HCT116 (cell line): ENCODE data around the gene IL20. TPM values are rescaled to one million over a fixed set of nuclear protein-coding genes. Genes with fewer than 3 reads are reported as not detected.

Experiments used
- ATAC-seq: fragments of 200-7000 bp; cut with Tn5 transposase; 2 replicates; pipeline ENCODE4 v1.9.1; 2020; ENCODE audit warnings: mild to moderate bottlenecking, moderate library complexity
- BruUV-seq: library from RNA; stranded (reverse); fragments of 400-500 nt; replicated peaks from 2 replicates; lab custom pipeline; 2021; lab: Mats Ljungman, UMichigan
- CTCF ChIA-PET: fragments of 300-600 bp; sonication (Branson Sonifier 250); formaldehyde crosslinking; loops from one replicate; lab custom pipeline; 2021; ENCODE audit warnings: antibody characterized with exemption; lab: Charles Lee
- POLR2A ChIA-PET: fragments of 300-600, 350-600 bp; sonication (Branson Sonifier 250); formaldehyde crosslinking; loops from one replicate; lab custom pipeline; 2021; ENCODE audit warnings: antibody characterized with exemption; lab: Charles Lee
- RAD21 ChIA-PET, 2 experiments: fragments of 300-600 bp; sonication (Branson Sonifier 250); formaldehyde crosslinking; loops; one replicate each; lab custom pipeline; 2023; ENCODE audit warnings: low total read pairs in 2 of 2; ENCODE audit not compliant: uncharacterized antibody in 2 of 2, unreplicated experiment in 2 of 2, low non-redundant PET in 1 of 2; lab: Charles Lee
- DNase-seq: peaks from one replicate; pipeline ENCODE4 v3.0.0-alpha.2; 2010; ENCODE audit warnings: low read depth, low spot score
- H2AFZ ChIP-seq: fragments of 200-600 bp; shearing (Covaris generic), sonication (generic); 2 replicates; pipeline ENCODE4 v1.6.1; 2017; ENCODE audit warnings: low read depth, mixed run types, mixed read lengths, antibody characterized with exemption, low read length; ENCODE audit not compliant: poor library complexity, severe bottlenecking
- H3K27ac ChIP-seq: 2 replicates; pipeline ENCODE4 v1.5.1; 2012; ENCODE audit warnings: low read depth, low read length
- H3K27me3 ChIP-seq: fragments of 200-600 bp; sonication (generic); 2 replicates; pipeline ENCODE4 v1.6.1; 2016; ENCODE audit warnings: mixed run types, low read length, mixed read lengths; ENCODE audit not compliant: insufficient read depth
- H3K36me3 ChIP-seq, 2 experiments: fragments of 200-500 bp in 1 of 2; fragments of 200-600 bp in 1 of 2; sonication (Bioruptor generic) in 1 of 2; sonication (generic) in 1 of 2; 2 replicates each; pipeline versions ENCODE4 v1.5.1 to v1.6.1; 2014 to 2016; ENCODE audit warnings: low read length in 2 of 2, inconsistent platforms in 1 of 2, mixed read lengths in 1 of 2, mixed run types in 1 of 2; ENCODE audit not compliant: insufficient read depth in 2 of 2, control insufficient read depth in 1 of 2
- H3K4me1 ChIP-seq, 2 experiments: fragments of 200-600 bp in 1 of 2; sonication (generic) in 1 of 2; 2 replicates each; pipeline versions ENCODE4 v1.5.1 to v1.6.1; 2012 to 2017; ENCODE audit warnings: low read length in 2 of 2, inconsistent platforms in 1 of 2, mild to moderate bottlenecking in 1 of 2, mixed read lengths in 1 of 2, mixed run types in 1 of 2, moderate library complexity in 1 of 2; ENCODE audit not compliant: insufficient read depth in 2 of 2, control insufficient read depth in 1 of 2
- H3K4me2 ChIP-seq: fragments of 200-600 bp; sonication (generic); 2 replicates; pipeline ENCODE4 v1.6.1; 2017; ENCODE audit warnings: mixed run types, low read length, mixed read lengths
- H3K4me3 ChIP-seq, 2 experiments: fragments of 200-600 bp in 1 of 2; sonication (generic) in 1 of 2; replicated peaks in 1 of 2; 2 replicates each; pipeline ENCODE4 v1.5.1; 2011 to 2016; ENCODE audit warnings: low read length in 2 of 2, control low read depth in 1 of 2, low read depth in 1 of 2, mild to moderate bottlenecking in 1 of 2, mixed read lengths in 1 of 2, mixed run types in 1 of 2
- H3K79me2 ChIP-seq: fragments of 200-600 bp; sonication (generic); 2 replicates; pipeline ENCODE4 v1.6.1; 2017; ENCODE audit warnings: mild to moderate bottlenecking, mixed run types, low read length, moderate library complexity, mixed read lengths; ENCODE audit not compliant: insufficient read depth
- H3K9ac ChIP-seq: fragments of 200-600 bp; sonication (generic); 2 replicates; pipeline ENCODE4 v1.6.1; 2016; ENCODE audit warnings: low read length, mixed read lengths
- H3K9me2 ChIP-seq: fragments of 200-600 bp; sonication (generic), shearing (Covaris generic); 2 replicates; pipeline ENCODE4 v1.6.1; 2017; ENCODE audit warnings: mixed run types, mild to moderate bottlenecking, moderate library complexity; ENCODE audit not compliant: insufficient read depth
- H3K9me3 ChIP-seq, 2 experiments: fragments of 200-500 bp in 1 of 2; fragments of 200-600 bp in 1 of 2; sonication (Bioruptor generic) in 1 of 2; sonication (generic) in 1 of 2; 2 replicates each; pipeline ENCODE4 v1.6.1; 2014 to 2017; ENCODE audit warnings: low read length in 2 of 2, mixed read lengths in 2 of 2, inconsistent platforms in 1 of 2, low read depth in 1 of 2, mild to moderate bottlenecking in 1 of 2, mixed run types in 1 of 2, moderate library complexity in 1 of 2; ENCODE audit not compliant: control insufficient read depth in 1 of 2, insufficient read depth in 1 of 2
- H4K20me1 ChIP-seq: fragments of 200-600 bp; sonication (generic), shearing (Covaris generic); 2 replicates; pipeline ENCODE4 v1.6.1; 2017; ENCODE audit warnings: mixed run types, mild to moderate bottlenecking, moderate library complexity; ENCODE audit not compliant: insufficient read depth
- ATF3 ChIP-seq: IDR thresholded peaks from 2 replicates; pipeline ENCODE4 v1.6.1; 2012
- CTCF ChIP-seq, 3 experiments: fragments of 200-600 bp in 1 of 3; sonication (generic) in 1 of 3; IDR thresholded peaks in 2 of 3; conservative IDR thresholded peaks in 1 of 3; 2 replicates each; pipeline ENCODE4 v1.5.1; 2012 to 2017; ENCODE audit warnings: low read depth in 2 of 3, low read length in 2 of 3, antibody characterized with exemption in 1 of 3, borderline replicate concordance in 1 of 3, control low read depth in 1 of 3, mild to moderate bottlenecking in 1 of 3, mixed read lengths in 1 of 3, mixed run types in 1 of 3, moderate library complexity in 1 of 3; ENCODE audit not compliant: insufficient read depth in 1 of 3
- ELF1 ChIP-seq: IDR thresholded peaks from 2 replicates; pipeline ENCODE4 v1.6.1; 2012; ENCODE audit warnings: low read depth, borderline replicate concordance
- EZH2phosphoT487 ChIP-seq: fragments of 200-600 bp; IDR thresholded peaks from 2 replicates; pipeline ENCODE4 v1.6.1; 2018; ENCODE audit warnings: antibody characterized with exemption, borderline replicate concordance
- RAD21 ChIP-seq: IDR thresholded peaks from 2 replicates; pipeline ENCODE4 v1.6.1; 2012; ENCODE audit warnings: low read depth, mild to moderate bottlenecking
- REST ChIP-seq: IDR thresholded peaks from 2 replicates; pipeline ENCODE4 v1.6.1; 2012; ENCODE audit warnings: low read depth
- SP1 ChIP-seq: IDR thresholded peaks from 2 replicates; pipeline ENCODE4 v1.6.1; 2012; ENCODE audit warnings: low read depth
- intact Hi-C: fragments of 100-400 bp; cut with micrococcal nuclease; formaldehyde crosslinking; loops from 2 replicates; pipeline ENCODE4 v1.10.0; 2022
- total RNA-seq: library from RNA; stranded (reverse); gene quantifications from one replicate; pipeline ENCODE4 v1.2.1, GENCODE V29; 2021; ENCODE audit not compliant: unreplicated experiment

Gene IL20
- total RNA-seq, 1 experiment from 2014 or later, result not detected

- ATAC-seq, result no peak
- no peaks in the 10 kb centered on the region; a peak in 1 of 4 replicates for H3K4me1 ChIP-seq
- H3K27me3 ChIP-seq, result peaks cover 12% of the 10 kb centered on the region
- no peak overlapping the region for H2AFZ ChIP-seq
- ChIA-PET POLR2A (no interaction called here), RAD21 (no interaction called here)
- no peak overlapping the region for H3K4me2 ChIP-seq
- no TSS peak for BruUV-seq
- no peaks in the 10 kb centered on the region for H4K20me1 ChIP-seq
- TF ChIP-seq ELF1 (no peak), SP1 (no peak), RAD21 (no peak), CTCF (IDR thresholded peaks at IDR 0.05 in 2 of 3, conservative IDR thresholded peaks at IDR 0.05 in 1 of 3; ENCODE audit: borderline replicate concordance in 1 of 3, insufficient read depth in 1 of 3, low read depth in 2 of 3, low read length in 2 of 3) (no peak), ATF3 (no peak), REST (no peak), EZH2phosphoT487 (no peak)
- TF ChIP-seq, all 23 proteins: peak for 0
- intact Hi-C loops, result no loop called here
- DNase-seq, result no peak
- Histone ChIP-seq H3K9ac (no peak overlapping the region), H3K27ac (no peak overlapping the region), H3K79me2 (no peaks in the 10 kb centered on the region), H3K36me3 (no peaks in the 10 kb centered on the region), H3K9me3 (no peaks in the 10 kb centered on the region), H3K4me3 (no peak overlapping the region), H3K9me2 (no peaks in the 10 kb centered on the region)
- CTCF ChIA-PET, result interaction anchor here (0.9 to 1.0 kb wide), 2 partner anchors 152 to 723 kb away, joined by 3 read pairs; no protein-coding TSS in a partner anchor
These were observed 36.1 kb upstream of the IL20 start for GRCh38 chr1:206829282-206829681.
